H1 (cell line): Measurements from ENCODE around the gene RHOT1. TPM values are rescaled to one million over a fixed set of nuclear protein-coding genes. Genes with fewer than 3 reads are reported as not detected.

Source experiments
- BACH1 ChIP-seq: IDR thresholded peaks from 2 replicates; pipeline ENCODE4 v1.6.1; 2012; ENCODE audit warnings: low read length, improper control_type of control experiment
- TAF1 ChIP-seq: IDR thresholded peaks from 2 replicates; pipeline ENCODE4 v1.6.1; 2011; ENCODE audit warnings: mild to moderate bottlenecking, low read depth, low read length
- polyA plus RNA-seq, 7 experiments: library from polyadenylated mRNA; depleted of rRNA in 3 of 7; stranded (reverse) in 5 of 7; unstranded in 2 of 7; fragments of >200 nt in 5 of 7; fragments of 200-250 nt in 2 of 7; gene quantifications; 1 replicate in 5 of 7; 2 replicates in 1 of 7; 4 replicates in 1 of 7; pipeline versions ENCODE4 v1.2.1 to v1.2.3, GENCODE V29; 2011 to 2013; ENCODE audit warnings: missing spikeins in 2 of 7, mixed read lengths in 2 of 7
- total RNA-seq: library from RNA; stranded (reverse); fragmentation: NEBNext Ultra II Directional; extraction: Animal tissue kit (Norgen Biotek cat#: 25700); gene quantifications from 2 replicates; pipeline ENCODE4 v1.2.1, GENCODE V29; 2021
- TF ChIP-seq, protein P1 (sequence below), 3 experiments: IDR thresholded peaks; 1 replicate in 2 of 3; 2 replicates in 1 of 3; pipeline versions ENCODE4 v1.5.1 to v1.6.1; 2011; ENCODE audit warnings: low read length in 3 of 3, mild to moderate bottlenecking in 3 of 3, inconsistent platforms in 2 of 3, low read depth in 1 of 3, moderate library complexity in 1 of 3; ENCODE audit not compliant: insufficient read depth in 1 of 3; ENCODE audit errors: control extremely low read depth in 1 of 3

RHOT1 gene
- total and polyA plus RNA-seq, 2 of the 8 experiments (the other 6 are each of a cell fraction or from before 2014, with no cell fraction given) = 34.2 to 38.2 TPM

DNA sequence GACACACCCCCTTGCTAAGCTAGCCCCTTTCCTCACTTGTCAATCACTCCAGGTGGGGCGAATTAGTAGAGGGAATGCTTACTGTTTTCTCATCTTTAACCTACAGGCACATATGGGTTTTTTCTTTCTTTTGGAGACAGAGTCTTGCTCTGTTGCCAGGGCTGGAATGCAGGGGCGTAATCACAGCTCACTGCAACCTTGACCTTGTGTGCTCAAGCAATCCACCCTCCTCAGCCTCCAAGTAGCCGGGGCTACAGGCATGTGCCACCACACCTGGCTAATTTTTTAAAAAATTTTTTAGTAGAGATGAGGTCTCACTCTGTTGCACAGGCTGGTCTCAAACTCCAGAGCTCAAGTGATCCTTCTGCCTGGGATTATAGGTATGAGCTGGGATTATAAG, 84.6 kb downstream of the RHOT1 start (continued):
- TF ChIP-seq BACH1 = no peak
- TF ChIP-seq, protein P1, sequence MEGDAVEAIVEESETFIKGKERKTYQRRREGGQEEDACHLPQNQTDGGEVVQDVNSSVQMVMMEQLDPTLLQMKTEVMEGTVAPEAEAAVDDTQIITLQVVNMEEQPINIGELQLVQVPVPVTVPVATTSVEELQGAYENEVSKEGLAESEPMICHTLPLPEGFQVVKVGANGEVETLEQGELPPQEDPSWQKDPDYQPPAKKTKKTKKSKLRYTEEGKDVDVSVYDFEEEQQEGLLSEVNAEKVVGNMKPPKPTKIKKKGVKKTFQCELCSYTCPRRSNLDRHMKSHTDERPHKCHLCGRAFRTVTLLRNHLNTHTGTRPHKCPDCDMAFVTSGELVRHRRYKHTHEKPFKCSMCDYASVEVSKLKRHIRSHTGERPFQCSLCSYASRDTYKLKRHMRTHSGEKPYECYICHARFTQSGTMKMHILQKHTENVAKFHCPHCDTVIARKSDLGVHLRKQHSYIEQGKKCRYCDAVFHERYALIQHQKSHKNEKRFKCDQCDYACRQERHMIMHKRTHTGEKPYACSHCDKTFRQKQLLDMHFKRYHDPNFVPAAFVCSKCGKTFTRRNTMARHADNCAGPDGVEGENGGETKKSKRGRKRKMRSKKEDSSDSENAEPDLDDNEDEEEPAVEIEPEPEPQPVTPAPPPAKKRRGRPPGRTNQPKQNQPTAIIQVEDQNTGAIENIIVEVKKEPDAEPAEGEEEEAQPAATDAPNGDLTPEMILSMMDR (IDR thresholded peaks at IDR 0.05; ENCODE audit: control extremely low read depth in 1 of 3, insufficient read depth in 1 of 3, low read depth in 1 of 3, low read length in 3 of 3) = no peak
- TF ChIP-seq TAF1 = no peak
